Transverse colon (tissue), 4 donors: ENCODE measurements around the gene MCC. TPM values are rescaled to one million over a fixed set of nuclear protein-coding genes. Genes with fewer than 3 reads are reported as not detected.

Source experiments
- DNase-seq: peaks from one replicate; pipeline ENCODE4 v3.0.0-alpha.2; 2019
- H3K27ac ChIP-seq, 4 donors: fragments of 200-600 bp; sonication (generic); 2 replicates each; pipeline ENCODE4 v1.5.1; 2016 to 2018; ENCODE audit warnings: inconsistent platforms in 4 of 4
- H3K27me3 ChIP-seq: fragments of 200-600 bp; sonication (generic); 2 replicates; pipeline ENCODE4 v1.5.1; 2017; ENCODE audit warnings: inconsistent platforms
- H3K36me3 ChIP-seq, 4 donors: fragments of 200-600 bp; sonication (generic); 2 replicates each; pipeline ENCODE4 v1.5.1; 2017 to 2019; ENCODE audit warnings: inconsistent platforms in 4 of 4
- H3K4me1 ChIP-seq, 4 donors: fragments of 200-600 bp; sonication (generic); 2 replicates each; pipeline ENCODE4 v1.5.1; 2017 to 2020; ENCODE audit warnings: inconsistent platforms in 4 of 4
- H3K4me3 ChIP-seq, 4 donors: fragments of 200-600 bp; sonication (generic); 1 replicate in 1 of 4; 2 replicates in 3 of 4; pipeline versions ENCODE4 v1.5.1 to v1.6.1; 2017 to 2019; ENCODE audit warnings: inconsistent platforms in 4 of 4
- H3K9me3 ChIP-seq, 2 donors: fragments of 200-600 bp; sonication (generic); 2 replicates each; pipeline ENCODE4 v1.5.1; 2017 to 2019; ENCODE audit warnings: inconsistent platforms in 2 of 2
- CTCF ChIP-seq, 5 experiments: fragments of 200-600 bp in 3 of 5; fragments of 450-650 bp in 2 of 5; sonication (generic) in 3 of 5; IDR thresholded peaks; 1 replicate in 2 of 5; 2 replicates in 3 of 5; pipeline ENCODE4 v1.5.1; 2016 to 2017; ENCODE audit warnings: antibody characterized with exemption in 5 of 5, inconsistent platforms in 3 of 5, mild to moderate bottlenecking in 2 of 5, moderate library complexity in 1 of 5
- EP300 ChIP-seq: sonication (generic); formaldehyde crosslinking; IDR thresholded peaks from one replicate; pipeline ENCODE4 v1.6.1; 2017; ENCODE audit warnings: antibody characterized with exemption, low read depth
- POLR2A ChIP-seq: fragments of 450-650 bp; IDR thresholded peaks from one replicate; pipeline ENCODE4 v1.6.1; 2016; ENCODE audit warnings: antibody characterized with exemption, mild to moderate bottlenecking, moderate library complexity
- POLR2AphosphoS5 ChIP-seq, 3 donors: sonication (generic); formaldehyde crosslinking; IDR thresholded peaks; one replicate each; pipeline ENCODE4 v1.6.1; 2016; ENCODE audit warnings: antibody characterized with exemption in 3 of 3
- WGBS, 2 donors: methylation state at CpG; one replicate each; pipeline ENCODE4 v1.1.5; 2018; ENCODE audit warnings: low coverage in 1 of 2; 5-methylcytosine and 5-hydroxymethylcytosine counted together
- in situ Hi-C, 4 donors: fragments of 200-750 bp; cut with MboI; loops; one replicate each; pipeline versions ENCODE4 v1.15.0 to v1.15.1; 2017; ENCODE audit warnings: low sequenced_read_pairs in 3 of 4, low pct_ligation_motif_present in 1 of 4, low pct_unique_long_range_greater_than_20kb in 1 of 4
- intact Hi-C: fragments of 100-400 bp; cut with DNase I; formaldehyde crosslinking; loops from one replicate; pipeline ENCODE4 v1.15.1; 2023; ENCODE audit warnings: low total_unique reads
- total RNA-seq, 4 donors: library from RNA; depleted of rRNA; stranded (reverse); fragments of >200 nt; gene quantifications; one replicate each; pipeline ENCODE4 v1.1.0, GENCODE V29; 2016

Gene MCC
- total RNA-seq, 4 donors from 2014 or later: 2.6 to 28.4 (median 16.4) TPM

GRCh38 chr5:113217619-113218184, 270.6 kb downstream of the MCC start:
- in situ Hi-C loops: no loop called here
- Histone ChIP-seq H3K4me1 (no peaks in the 10 kb centered on the region), H3K9me3 (no peaks in the 10 kb centered on the region), H3K36me3 (no peaks in the 10 kb centered on the region), H3K4me3 (no peak overlapping the region), H3K27me3 (no peaks in the 10 kb centered on the region), H3K27ac (peak overlapping the region in 2 of 4 donors; percentile 15 to 17)
- DNase-seq: no peak
- intact Hi-C loops: no loop called here
- no peak for TF ChIP-seq CTCF (IDR thresholded peaks at IDR 0.05)
- TF ChIP-seq POLR2A: no peak
- no peak for TF ChIP-seq EP300
- TF ChIP-seq POLR2AphosphoS5 (IDR thresholded peaks at IDR 0.05): no peak
- WGBS, 2 donors: 72 to 94% methylated on average over 3 to 9 of the region's 9 CpGs

- Histone ChIP-seq H3K27me3 (no peaks in the 10 kb centered on the region), H3K4me3 (no peak overlapping the region), H3K4me1 (no peaks in the 10 kb centered on the region), H3K27ac (no peak overlapping the region), H3K36me3 (no peaks in the 10 kb centered on the region), H3K9me3 (no peaks in the 10 kb centered on the region)
- 76 to 85% methylated on average over 3 of the region's 3 CpGs for WGBS, 2 donors
- intact Hi-C loops: no loop called here
- DNase-seq: no peak
- TF ChIP-seq EP300: no peak
- TF ChIP-seq POLR2AphosphoS5 (IDR thresholded peaks at IDR 0.05): no peak
- no peak for TF ChIP-seq POLR2A
- TF ChIP-seq CTCF (IDR thresholded peaks at IDR 0.05): no peak
- in situ Hi-C loops: no loop called here
Measured at GRCh38 chr5:113216545-113216944, 271.7 kb downstream of the MCC start.

GRCh38 chr5:113215401-113216060, 272.7 kb downstream of the MCC start:
- 89 to 92% methylated on average over 2 to 9 of the region's 9 CpGs for WGBS, 2 donors

More at GRCh38 chr5:113215401-113216060, 272.7 kb downstream of the MCC start:
- Histone ChIP-seq H3K27me3 (no peaks in the 10 kb centered on the region), H3K27ac (no peak overlapping the region), H3K4me1 (no peaks in the 10 kb centered on the region), H3K36me3 (no peaks in the 10 kb centered on the region), H3K9me3 (no peaks in the 10 kb centered on the region), H3K4me3 (no peak overlapping the region)
- TF ChIP-seq CTCF (IDR thresholded peaks at IDR 0.05): no peak
- no peak for TF ChIP-seq POLR2AphosphoS5 (IDR thresholded peaks at IDR 0.05)
- TF ChIP-seq POLR2A: no peak
- no peak for TF ChIP-seq EP300
- intact Hi-C loops (no loop called here), in situ Hi-C loops (no loop called here)
- no peak for DNase-seq
